GM18951 (cell line): ENCODE results near the gene ABCG2.

Experiments used
- POLR2A ChIP-seq: IDR thresholded peaks from 4 replicates; pipeline ENCODE4 v1.6.1; 2011; ENCODE audit warnings: mild to moderate bottlenecking; ENCODE audit not compliant: insufficient read length, insufficient read depth; ENCODE audit errors: extremely low read depth
- in situ Hi-C: fragments of 300-500 bp; cut with MboI; formaldehyde crosslinking; loops from one replicate; pipeline ENCODE4 v1.12.0; 2022; ENCODE audit warnings: low sequenced_read_pairs, mixed read lengths, inconsistent platforms; ENCODE audit not compliant: unreplicated experiment

ABCG2 gene

DNA sequence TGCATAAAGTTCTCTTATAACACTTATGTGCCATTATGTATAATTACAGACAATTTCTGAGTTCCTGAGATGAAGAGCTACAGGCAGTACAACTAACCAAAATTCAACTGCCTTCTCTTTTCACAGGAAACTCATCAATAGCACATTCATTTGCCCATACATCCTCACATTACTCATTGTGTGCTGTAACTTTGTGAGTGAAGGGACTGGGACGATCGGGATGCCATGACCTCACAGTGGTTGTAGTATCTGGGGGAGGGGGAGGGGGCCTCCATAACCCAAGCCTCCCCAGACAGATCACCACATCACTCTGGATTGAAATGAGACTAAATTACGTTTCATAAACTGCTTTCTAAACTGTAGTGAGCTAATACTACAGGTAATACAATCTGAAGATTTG, 60.7 kb downstream of the ABCG2 start:
- no peak for TF ChIP-seq POLR2A
- in situ Hi-C loops: no loop called here

GRCh38 chr4:88097301-88097700, 61.1 kb downstream of the ABCG2 start:
- in situ Hi-C loops: no loop called here
- no peak for TF ChIP-seq POLR2A

- TF ChIP-seq POLR2A: no peak
- in situ Hi-C loops: no loop called here
Observed at GRCh38 chr4:88093874-88094273, 64.6 kb downstream of the ABCG2 start.

DNA sequence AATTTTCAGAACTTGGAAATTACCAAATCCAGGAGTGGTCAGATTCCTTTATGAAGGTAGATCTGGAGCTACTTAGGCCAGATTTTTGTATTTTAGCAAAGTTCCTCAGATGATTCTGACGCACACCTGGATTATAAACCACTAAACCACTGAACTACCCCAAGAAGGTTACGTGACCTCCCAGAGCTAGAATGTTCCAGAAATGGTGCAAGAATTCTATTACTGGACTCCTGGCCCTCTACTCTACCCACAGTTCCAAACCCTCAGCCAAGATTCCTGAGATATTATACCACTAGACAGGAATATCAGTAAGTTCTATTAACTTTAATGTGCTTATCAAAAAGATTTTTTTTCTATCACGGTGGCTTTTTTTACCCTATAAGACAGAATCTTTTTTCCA, 67.1 kb downstream of the ABCG2 start:
- in situ Hi-C loops: no loop called here

GRCh38 chr4:88090898-88091297, 67.5 kb downstream of the ABCG2 start:
- no peak for TF ChIP-seq POLR2A
- in situ Hi-C loops: no loop called here

More for the DNA sequence above, 67.1 kb downstream of the ABCG2 start:
- no peak for TF ChIP-seq POLR2A

DNA sequence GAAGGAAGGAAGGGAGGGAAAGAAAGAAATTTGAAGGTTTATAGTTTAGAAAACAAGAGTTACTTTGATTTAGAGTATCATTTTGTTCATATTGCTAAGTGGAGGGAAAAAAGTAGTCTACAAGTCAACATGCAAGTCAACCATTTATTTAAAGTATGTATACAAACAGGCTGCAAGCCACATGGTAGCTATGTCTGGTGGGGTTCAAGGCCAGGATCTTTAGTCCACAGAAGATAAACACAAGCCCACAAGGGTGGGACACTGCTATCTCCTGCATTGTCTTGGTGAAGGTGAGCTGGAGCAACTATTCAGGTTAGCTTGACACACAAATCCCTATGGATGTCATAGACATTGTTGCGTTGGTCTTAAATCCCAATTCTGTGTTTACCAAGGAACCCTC, 71.4 kb downstream of the ABCG2 start:
- in situ Hi-C loops: no loop called here
- no peak for TF ChIP-seq POLR2A

GRCh38 chr4:88080626-88081025, 77.8 kb downstream of the ABCG2 start:
- in situ Hi-C loops: no loop called here

GRCh38 chr4:88078579-88078978, 79.9 kb downstream of the ABCG2 start:
- TF ChIP-seq POLR2A: no peak
- in situ Hi-C loops: no loop called here

More at GRCh38 chr4:88080626-88081025, 77.8 kb downstream of the ABCG2 start:
- no peak for TF ChIP-seq POLR2A

DNA sequence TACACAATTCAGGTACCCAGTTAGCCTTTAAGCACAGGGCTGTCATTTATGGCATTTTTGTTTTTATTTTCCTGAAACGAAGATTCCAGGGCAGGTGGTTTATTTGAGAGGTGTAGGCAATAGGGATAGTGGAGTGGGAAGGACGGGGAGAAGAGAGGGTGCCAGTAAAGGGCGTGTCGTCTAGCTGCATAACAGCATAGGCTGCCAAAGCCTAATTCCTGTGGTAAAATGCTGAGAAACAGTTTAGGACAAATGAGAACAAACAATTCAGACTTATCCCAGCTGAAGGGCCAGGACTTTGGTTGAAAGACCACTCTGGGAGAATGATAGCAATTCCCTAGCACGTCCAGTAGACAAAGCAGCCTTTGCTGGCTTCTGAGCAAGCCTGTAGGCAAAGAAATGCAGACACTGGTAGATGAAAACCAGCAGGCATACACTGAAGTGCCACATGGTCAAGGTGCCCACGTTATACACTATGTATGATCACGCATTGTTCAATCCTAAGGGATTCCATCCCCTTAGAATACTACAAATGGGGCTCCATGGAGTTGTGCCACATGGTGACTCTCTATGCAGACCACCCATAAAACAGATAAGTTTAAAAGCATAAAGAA, 80.4 kb downstream of the ABCG2 start:
- in situ Hi-C loops: no loop called here
- no peak for TF ChIP-seq POLR2A

DNA sequence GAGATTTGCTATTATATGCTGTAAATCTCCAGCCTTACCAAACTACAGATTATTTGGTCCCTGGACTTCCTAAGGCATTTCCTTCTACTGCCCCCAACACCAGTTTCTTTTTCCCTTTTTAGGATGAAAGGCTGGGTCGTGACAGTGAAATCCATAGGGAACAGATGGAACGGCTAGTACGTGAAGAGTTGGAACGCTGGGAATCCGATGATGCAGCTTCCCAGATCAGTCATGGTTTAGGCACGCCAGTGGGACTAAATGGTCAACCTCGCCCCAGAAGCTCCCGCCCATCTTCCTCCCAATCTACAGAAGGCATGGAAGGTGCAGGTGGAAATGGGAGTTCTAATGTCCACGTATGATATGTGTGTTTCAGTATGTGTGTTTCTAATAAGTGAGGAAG, 83.1 kb downstream of the ABCG2 start:
- TF ChIP-seq POLR2A: no peak
- in situ Hi-C loops: no loop called here

DNA sequence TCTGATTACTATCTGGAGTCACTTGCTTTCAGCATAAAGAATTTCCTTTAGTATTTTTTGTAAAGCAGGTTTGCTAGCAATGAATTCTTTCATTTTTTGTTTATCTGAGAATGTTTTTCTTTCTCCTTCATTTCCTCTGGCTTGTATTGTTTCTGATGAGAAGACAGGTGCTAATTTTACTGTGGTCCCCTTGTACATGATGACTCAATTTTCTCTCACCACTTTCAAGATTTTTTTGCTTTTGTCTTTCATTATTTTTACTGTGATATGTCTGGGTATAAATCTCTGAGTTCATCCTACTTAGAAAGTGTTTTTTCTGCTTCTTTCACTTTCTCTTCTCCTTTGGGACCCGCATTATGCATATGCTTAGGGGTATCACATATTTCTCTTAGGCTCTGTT, 88.4 kb downstream of the ABCG2 start:
- no peak for TF ChIP-seq POLR2A
- in situ Hi-C loops: no loop called here

- in situ Hi-C loops: no loop called here
- TF ChIP-seq POLR2A: no peak
Observed at GRCh38 chr4:88064410-88064809, 94.0 kb downstream of the ABCG2 start.

GRCh38 chr4:88063634-88064296, 94.7 kb downstream of the ABCG2 start:
- TF ChIP-seq POLR2A: no peak
- in situ Hi-C loops: no loop called here

DNA sequence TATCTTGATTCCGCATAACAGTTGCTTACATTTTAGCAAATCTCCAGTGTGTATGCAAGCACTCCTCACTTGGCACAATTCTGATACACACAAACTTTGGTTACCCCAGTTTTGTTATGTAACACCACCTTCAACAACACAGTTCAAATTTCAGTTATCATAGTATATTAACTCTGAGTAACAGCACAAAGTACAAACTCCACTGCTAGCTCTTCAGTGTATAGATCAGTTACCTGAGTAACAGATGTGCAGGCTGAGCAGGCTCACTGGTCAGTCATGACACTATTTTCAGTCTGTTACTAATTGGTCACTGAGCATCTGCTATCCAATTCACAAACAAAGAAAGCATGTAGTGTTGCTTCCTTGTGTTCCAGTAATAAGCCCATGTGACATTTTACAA, 95.6 kb downstream of the ABCG2 start:
- no peak for TF ChIP-seq POLR2A
- in situ Hi-C loops: no loop called here

- in situ Hi-C loops: no loop called here
- TF ChIP-seq POLR2A: no peak
Observed at GRCh38 chr4:88062311-88062710, 96.1 kb downstream of the ABCG2 start.

DNA sequence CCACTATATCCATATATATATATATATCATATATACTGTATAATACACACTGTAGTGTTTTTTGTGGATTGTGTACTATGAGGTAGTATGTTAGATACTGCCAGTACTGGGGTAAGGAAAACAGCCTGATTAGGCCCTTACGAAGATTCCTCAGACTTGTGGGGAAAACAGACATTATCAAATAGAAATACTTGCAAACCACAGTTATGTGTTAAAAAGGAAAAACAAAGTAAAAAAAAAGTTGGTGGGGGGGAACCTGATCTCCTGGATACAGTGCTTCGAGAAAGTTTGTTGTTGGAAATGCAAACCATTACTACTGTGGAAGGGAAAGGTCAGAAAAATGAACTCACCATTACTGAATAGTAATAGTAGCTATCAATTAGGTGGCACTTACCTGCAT, 98.0 kb downstream of the ABCG2 start:
- in situ Hi-C loops: no loop called here
- no peak for TF ChIP-seq POLR2A
